Osteoblast (primary cell): ENCODE results near the gene CRYGS. TPM values are rescaled to one million over a fixed set of nuclear protein-coding genes. Genes with fewer than 3 reads are reported as not detected.
"Not testable (repeated sequence)": the region's sequence is repeated elsewhere in the genome, so short reads cannot be mapped to it uniquely, and the experiment has no call there.

Source experiments
- DNase-seq: peaks from one replicate; pipeline ENCODE4 v3.0.0; 2011; ENCODE audit warnings: low spot score, mixed read lengths; ENCODE audit not compliant: insufficient read length; ENCODE audit errors: missing footprints
- H2AFZ ChIP-seq: 2 replicates; pipeline ENCODE4 v1.6.0; 2011; ENCODE audit warnings: mild to moderate bottlenecking, low read length
- H3K27ac ChIP-seq: 2 replicates; pipeline ENCODE4 v1.5.1; 2011; ENCODE audit warnings: mild to moderate bottlenecking, low read depth, low read length, moderate library complexity
- H3K27me3 ChIP-seq: 2 replicates; pipeline ENCODE4 v1.6.0; 2012; ENCODE audit warnings: mild to moderate bottlenecking, control low read depth, inconsistent platforms, low read length, moderate library complexity; ENCODE audit not compliant: insufficient read depth
- H3K36me3 ChIP-seq: 2 replicates; pipeline ENCODE4 v1.5.1; 2011; ENCODE audit warnings: mild to moderate bottlenecking, low read length, control low read depth, moderate library complexity; ENCODE audit not compliant: insufficient read depth
- H3K4me1 ChIP-seq: 2 replicates; pipeline ENCODE4 v1.5.1; 2011; ENCODE audit warnings: mild to moderate bottlenecking, low read length, control low read depth, moderate library complexity; ENCODE audit not compliant: insufficient read depth
- H3K4me2 ChIP-seq: 2 replicates; pipeline ENCODE4 v1.6.0; 2011; ENCODE audit warnings: mild to moderate bottlenecking, low read length; ENCODE audit not compliant: insufficient read depth
- H3K4me3 ChIP-seq: fragments of 200-600 bp; sonication (generic); 3 replicates; pipeline ENCODE4 v1.5.1; 2012; ENCODE audit warnings: mild to moderate bottlenecking, low read length, inconsistent platforms; ENCODE audit not compliant: insufficient read depth
- H3K79me2 ChIP-seq: 2 replicates; pipeline ENCODE4 v1.6.0; 2012; ENCODE audit warnings: mild to moderate bottlenecking, low read length, control low read depth, inconsistent platforms; ENCODE audit not compliant: insufficient read depth
- H3K9me3 ChIP-seq: 2 replicates; pipeline ENCODE4 v1.5.1; 2011; ENCODE audit warnings: low read depth, low read length, control low read depth
- H4K20me1 ChIP-seq: 2 replicates; pipeline ENCODE4 v1.6.0; 2012; ENCODE audit warnings: mild to moderate bottlenecking, low read length, control low read depth; ENCODE audit not compliant: insufficient read depth
- total RNA-seq: library from RNA; depleted of rRNA; stranded (reverse); fragments of >200 nt; gene quantifications from 2 replicates; pipeline ENCODE4 v1.2.3, GENCODE V29; 2012
- TF ChIP-seq, protein P1 (sequence below): IDR thresholded peaks from 2 replicates; pipeline ENCODE4 v1.5.1; 2011; ENCODE audit warnings: mild to moderate bottlenecking, low read depth, low read length, moderate library complexity; ENCODE audit errors: extremely low read depth

The CRYGS gene
- total RNA-seq, 1 donor, result 1.8 TPM

DNA sequence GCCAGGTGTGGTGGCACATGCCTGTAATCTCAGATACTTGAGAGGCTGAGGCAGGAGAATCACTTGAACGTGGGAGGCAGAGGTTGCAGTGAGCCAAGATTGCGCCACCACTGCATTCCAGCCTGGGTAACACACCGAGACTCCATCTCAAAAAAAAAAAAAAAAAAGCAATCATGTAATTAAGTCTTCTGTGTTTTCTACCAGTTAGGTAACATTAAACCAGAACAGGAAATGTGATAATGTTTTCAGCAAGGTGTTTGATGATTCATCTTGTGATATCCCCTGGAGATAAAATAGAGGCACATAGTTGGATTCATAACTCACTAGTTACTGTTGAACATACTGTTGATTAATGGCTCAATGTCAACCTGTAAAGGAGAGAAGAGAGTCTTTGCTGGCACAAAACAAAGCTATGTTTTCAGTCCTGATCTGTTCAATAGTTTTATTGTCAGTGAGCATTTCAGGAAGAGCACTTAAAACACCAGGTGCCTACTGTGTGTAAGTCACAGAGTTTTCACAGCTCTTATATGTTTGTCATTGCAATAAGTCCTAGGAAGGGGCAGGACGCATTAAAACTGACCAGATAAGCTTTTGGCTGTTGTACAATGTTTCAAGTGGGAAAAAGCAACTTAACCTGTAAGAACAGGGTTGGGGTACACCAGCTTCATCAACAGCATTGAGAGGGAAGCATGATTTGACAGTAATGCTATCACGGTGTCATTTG, 45.8 kb upstream of the CRYGS start:
- no peak for DNase-seq
- no peak overlapping the region for H3K4me3 ChIP-seq
- H2AFZ ChIP-seq, result no peak overlapping the region
- H3K9me3 ChIP-seq, result no peaks in the 10 kb centered on the region
- no peak overlapping the region for H3K27ac ChIP-seq
- H3K79me2 ChIP-seq, result no peaks in the 10 kb centered on the region
- TF ChIP-seq, protein P1, sequence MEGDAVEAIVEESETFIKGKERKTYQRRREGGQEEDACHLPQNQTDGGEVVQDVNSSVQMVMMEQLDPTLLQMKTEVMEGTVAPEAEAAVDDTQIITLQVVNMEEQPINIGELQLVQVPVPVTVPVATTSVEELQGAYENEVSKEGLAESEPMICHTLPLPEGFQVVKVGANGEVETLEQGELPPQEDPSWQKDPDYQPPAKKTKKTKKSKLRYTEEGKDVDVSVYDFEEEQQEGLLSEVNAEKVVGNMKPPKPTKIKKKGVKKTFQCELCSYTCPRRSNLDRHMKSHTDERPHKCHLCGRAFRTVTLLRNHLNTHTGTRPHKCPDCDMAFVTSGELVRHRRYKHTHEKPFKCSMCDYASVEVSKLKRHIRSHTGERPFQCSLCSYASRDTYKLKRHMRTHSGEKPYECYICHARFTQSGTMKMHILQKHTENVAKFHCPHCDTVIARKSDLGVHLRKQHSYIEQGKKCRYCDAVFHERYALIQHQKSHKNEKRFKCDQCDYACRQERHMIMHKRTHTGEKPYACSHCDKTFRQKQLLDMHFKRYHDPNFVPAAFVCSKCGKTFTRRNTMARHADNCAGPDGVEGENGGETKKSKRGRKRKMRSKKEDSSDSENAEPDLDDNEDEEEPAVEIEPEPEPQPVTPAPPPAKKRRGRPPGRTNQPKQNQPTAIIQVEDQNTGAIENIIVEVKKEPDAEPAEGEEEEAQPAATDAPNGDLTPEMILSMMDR, result no peak
- no peaks in the 10 kb centered on the region for H3K27me3 ChIP-seq
- no peak overlapping the region for H3K4me2 ChIP-seq
- peaks cover 12% of the 10 kb centered on the region for H3K36me3 ChIP-seq
- no peaks in the 10 kb centered on the region for H3K4me1 ChIP-seq
- no peaks in the 10 kb centered on the region for H4K20me1 ChIP-seq

DNA sequence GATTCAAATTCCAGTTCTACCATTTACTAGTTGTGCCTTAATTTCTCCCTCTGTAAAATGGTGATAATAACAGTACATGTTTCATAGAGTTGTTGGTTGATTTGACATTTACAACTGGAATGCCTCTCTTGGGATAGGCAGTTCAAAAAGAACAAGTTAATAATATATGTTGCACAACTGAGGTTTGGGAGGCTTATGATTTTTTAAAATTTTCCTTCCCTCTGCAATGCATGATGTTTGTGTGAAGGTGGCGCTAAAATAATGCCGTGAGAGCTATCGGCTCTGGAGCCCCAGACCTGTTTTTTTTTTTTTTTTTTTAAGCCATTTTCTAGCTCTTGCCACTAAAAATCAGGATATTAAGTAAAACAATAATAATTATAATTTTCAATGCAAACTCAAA, 44.9 kb upstream of the CRYGS start:
- Histone ChIP-seq H3K79me2 (no peaks in the 10 kb centered on the region), H3K4me1 (no peaks in the 10 kb centered on the region), H3K27me3 (no peaks in the 10 kb centered on the region), H3K4me2 (no peak overlapping the region), H2AFZ (no peak overlapping the region), H3K4me3 (no peak overlapping the region), H3K27ac (no peak overlapping the region), H4K20me1 (no peaks in the 10 kb centered on the region), H3K9me3 (no peaks in the 10 kb centered on the region), H3K36me3 (peaks cover 20% of the 10 kb centered on the region)
- TF ChIP-seq, protein P1, result peak; percentile 43
- no peak for DNase-seq

DNA sequence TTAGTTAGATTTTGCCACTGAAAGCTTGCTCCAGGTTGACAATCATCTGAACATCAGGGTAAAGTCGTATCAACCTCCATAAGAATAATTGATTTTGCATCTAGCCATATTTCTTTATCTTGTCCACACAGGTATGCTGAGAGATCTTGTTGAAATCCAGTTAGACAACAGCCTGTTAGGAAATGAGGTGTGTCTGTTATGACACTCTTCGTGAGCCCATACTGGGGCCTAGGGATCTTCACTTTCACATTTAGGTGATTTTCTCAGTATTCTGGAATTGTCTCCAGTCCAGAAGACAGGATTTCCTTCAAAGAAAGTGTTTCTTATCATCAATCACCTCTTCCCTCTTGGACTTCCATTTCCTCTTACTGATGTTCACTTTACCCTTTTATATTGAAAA, 44.5 kb upstream of the CRYGS start:
- no peak for DNase-seq
- H3K4me3 ChIP-seq, result no peak overlapping the region
- H3K9me3 ChIP-seq, result no peaks in the 10 kb centered on the region
- peaks cover 25% of the 10 kb centered on the region for H3K36me3 ChIP-seq
- H3K27me3 ChIP-seq, result no peaks in the 10 kb centered on the region
- H2AFZ ChIP-seq, result no peak overlapping the region
- H3K27ac ChIP-seq, result no peak overlapping the region
- TF ChIP-seq, protein P1, result no peak
- H3K4me1 ChIP-seq, result no peaks in the 10 kb centered on the region
- no peaks in the 10 kb centered on the region for H3K79me2 ChIP-seq
- no peaks in the 10 kb centered on the region for H4K20me1 ChIP-seq
- H3K4me2 ChIP-seq, result no peak overlapping the region

DNA sequence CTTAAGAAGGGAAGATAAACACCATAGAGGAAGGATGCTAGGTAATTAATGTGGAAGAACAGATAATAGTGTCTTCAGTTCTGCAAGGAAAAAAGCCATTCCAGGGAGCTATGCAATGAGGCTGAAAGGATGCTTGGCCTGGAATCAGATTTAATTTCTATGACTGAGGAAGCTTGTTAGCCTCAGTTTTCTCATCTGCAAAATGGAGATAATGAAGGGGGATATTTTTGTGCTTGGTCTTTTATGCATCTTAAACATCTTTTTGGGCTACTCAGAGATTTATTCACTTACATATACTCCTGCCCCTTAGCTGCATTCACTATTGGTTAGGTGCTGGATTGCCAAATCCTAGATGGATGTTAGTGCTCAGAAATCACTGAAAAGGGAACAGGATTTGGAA, 43.0 kb upstream of the CRYGS start:
- TF ChIP-seq, protein P1, result no peak
- Histone ChIP-seq H3K4me3 (no peak overlapping the region), H3K27me3 (no peaks in the 10 kb centered on the region), H3K36me3 (peaks cover 39% of the 10 kb centered on the region), H2AFZ (no peak overlapping the region), H3K9me3 (no peaks in the 10 kb centered on the region), H4K20me1 (no peaks in the 10 kb centered on the region), H3K4me1 (no peaks in the 10 kb centered on the region), H3K79me2 (no peaks in the 10 kb centered on the region), H3K4me2 (no peak overlapping the region), H3K27ac (no peak overlapping the region)
- DNase-seq, result no peak

DNA sequence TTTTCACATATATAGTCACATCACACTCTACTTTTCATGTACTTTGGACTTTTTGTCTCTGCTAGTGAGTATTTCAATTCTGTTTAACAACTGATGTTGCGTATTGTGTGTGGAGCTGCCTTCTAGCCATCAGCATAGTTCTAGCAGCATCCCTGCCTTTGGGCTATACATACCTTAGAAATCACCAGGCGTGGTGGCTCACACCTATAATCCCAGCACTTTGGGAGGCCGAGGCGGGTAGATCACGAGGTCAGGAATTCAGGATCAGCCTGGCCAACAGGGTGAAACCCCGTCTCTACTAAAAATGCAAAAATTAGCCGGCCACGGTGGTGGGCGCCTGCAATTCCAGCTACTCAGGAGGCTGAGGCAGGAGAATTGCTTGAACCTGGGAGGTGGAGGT, 42.1 kb upstream of the CRYGS start:
- not testable (repeated sequence) for H3K4me3 ChIP-seq, H3K4me1 ChIP-seq, H3K4me2 ChIP-seq, H2AFZ ChIP-seq, DNase-seq, H3K79me2 ChIP-seq, H4K20me1 ChIP-seq, H3K27me3 ChIP-seq, H3K27ac ChIP-seq, H3K9me3 ChIP-seq
- H3K36me3 ChIP-seq, result peaks cover 45% of the 10 kb centered on the region
